H1 (cell line): Measurements from ENCODE around the gene RNF5. TPM values are rescaled to one million over a fixed set of nuclear protein-coding genes. Genes with fewer than 3 reads are reported as not detected.

Experiments used
- CTCF ChIA-PET: fragments of 300-600 bp; sonication (Branson Sonifier 250); formaldehyde crosslinking; loops from one replicate; lab custom pipeline; 2021; ENCODE audit not compliant: partially characterized antibody; lab: Charles Lee
- POLR2A ChIA-PET: fragments of 300-600 bp; sonication (Branson Sonifier 250); formaldehyde crosslinking; loops from one replicate; lab custom pipeline; 2021; ENCODE audit warnings: inconsistent platforms; ENCODE audit not compliant: partially characterized antibody; lab: Charles Lee
- DNase-seq, 2 experiments: peaks; one replicate each; pipeline versions ENCODE4 v3.0.0 to v3.0.0-alpha.2; 2010 to 2022; ENCODE audit warnings: low spot score in 2 of 2, low read depth in 1 of 2, mixed read lengths in 1 of 2
- FAIRE-seq: peaks from 2 replicates; lab custom pipeline; 2011; peaks lifted over from hg19 to GRCh38; lab: Jason Lieb, UNC
- H2AFZ ChIP-seq: 2 replicates; pipeline ENCODE4 v1.8.1; 2012; ENCODE audit warnings: low read length, inconsistent platforms
- H2AK5ac ChIP-seq: 2 replicates; pipeline ENCODE4 v1.6.1; 2013; ENCODE audit warnings: low read depth, low read length
- H2BK120ac ChIP-seq: replicated peaks from 2 replicates; pipeline ENCODE3; 2013; ENCODE audit warnings: low read depth, low read length, inconsistent platforms
- H2BK12ac ChIP-seq: 2 replicates; pipeline ENCODE4 v1.6.1; 2013; ENCODE audit warnings: low read depth, low read length
- H2BK15ac ChIP-seq: 2 replicates; pipeline ENCODE4 v1.6.1; 2013; ENCODE audit warnings: low read length
- H2BK20ac ChIP-seq: 2 replicates; pipeline ENCODE4 v1.6.1; 2013; ENCODE audit warnings: low read length
- H2BK5ac ChIP-seq: 2 replicates; pipeline ENCODE4 v1.6.1; 2013; ENCODE audit warnings: low read depth, low read length
- H3K14ac ChIP-seq: 2 replicates; pipeline ENCODE4 v1.6.1; 2013; ENCODE audit warnings: inconsistent platforms; ENCODE audit not compliant: insufficient read length
- H3K18ac ChIP-seq: 2 replicates; pipeline ENCODE4 v1.6.1; 2013; ENCODE audit warnings: low read length; ENCODE audit errors: extremely low read depth
- H3K23ac ChIP-seq: 2 replicates; pipeline ENCODE4 v1.6.1; 2013; ENCODE audit warnings: inconsistent platforms; ENCODE audit not compliant: insufficient read length
- H3K23me2 ChIP-seq: 2 replicates; pipeline ENCODE4 v1.6.1; 2013; ENCODE audit warnings: low read depth, low read length
- H3K27ac ChIP-seq: 2 replicates; pipeline ENCODE4 v1.6.1; 2011; ENCODE audit warnings: low read depth, low read length, inconsistent platforms
- H3K27me3 ChIP-seq, 4 experiments: replicated peaks in 1 of 4; 1 replicate in 1 of 4; 2 replicates in 3 of 4; pipeline versions ENCODE4 v1.6.1 to v1.8.1; 2011 to 2013; ENCODE audit warnings: low read length in 3 of 4, mild to moderate bottlenecking in 3 of 4, inconsistent platforms in 2 of 4, mixed read lengths in 2 of 4, moderate library complexity in 1 of 4; ENCODE audit not compliant: control insufficient read depth in 3 of 4, insufficient read depth in 3 of 4; ENCODE audit errors: extremely low read depth in 1 of 4
- H3K36me3 ChIP-seq, 4 experiments: 2 replicates each; pipeline versions ENCODE4 v1.6.1 to v1.8.1; 2011 to 2013; ENCODE audit warnings: mild to moderate bottlenecking in 4 of 4, low read length in 3 of 4, moderate library complexity in 2 of 4, control low read depth in 1 of 4, inconsistent platforms in 1 of 4; ENCODE audit not compliant: insufficient read depth in 4 of 4, control insufficient read depth in 2 of 4
- H3K4ac ChIP-seq: replicated peaks from 2 replicates; pipeline ENCODE3; 2013; ENCODE audit warnings: low read length, low read depth, mixed read lengths, inconsistent platforms; ENCODE audit not compliant: insufficient read length
- H3K4me1 ChIP-seq, 4 experiments: replicated peaks in 1 of 4; 1 replicate in 1 of 4; 2 replicates in 3 of 4; pipeline versions ENCODE4 v1.6.1 to v1.8.1; 2011 to 2013; ENCODE audit warnings: low read length in 3 of 4, inconsistent platforms in 2 of 4, mixed read lengths in 1 of 4; ENCODE audit not compliant: insufficient read depth in 4 of 4, control insufficient read depth in 3 of 4
- H3K4me2 ChIP-seq, 2 experiments: 2 replicates each; pipeline versions ENCODE4 v1.6.1 to v1.8.1; 2011 to 2013; ENCODE audit warnings: low read depth in 2 of 2, low read length in 2 of 2, control low read depth in 1 of 2, inconsistent platforms in 1 of 2, mild to moderate bottlenecking in 1 of 2; ENCODE audit not compliant: insufficient read depth in 1 of 2
- H3K4me3 ChIP-seq, 4 experiments: fragments of 200-600, 300-600 bp in 1 of 4; sonication (generic), shearing (Covaris generic), sonication (Bioruptor Twin) in 1 of 4; 2 replicates each; pipeline versions ENCODE4 v1.5.1 to v1.8.1; 2011 to 2016; ENCODE audit warnings: low read length in 4 of 4, low read depth in 3 of 4, control low read depth in 2 of 4, inconsistent platforms in 2 of 4, mild to moderate bottlenecking in 2 of 4, mixed read lengths in 1 of 4, moderate library complexity in 1 of 4; ENCODE audit not compliant: insufficient read depth in 2 of 4; ENCODE audit errors: extremely low read depth in 1 of 4
- H3K56ac ChIP-seq: replicated peaks from 2 replicates; pipeline ENCODE3; 2013; ENCODE audit warnings: low read depth, mild to moderate bottlenecking, mixed read lengths, low read length, inconsistent platforms; ENCODE audit not compliant: insufficient read length
- H3K79me1 ChIP-seq: 2 replicates; pipeline ENCODE4 v1.6.1; 2013; ENCODE audit warnings: low read depth, low read length, control low read depth
- H3K79me2 ChIP-seq, 2 experiments: 2 replicates each; pipeline versions ENCODE4 v1.6.1 to v1.8.1; 2012 to 2013; ENCODE audit warnings: low read length in 2 of 2, mild to moderate bottlenecking in 2 of 2, inconsistent platforms in 1 of 2; ENCODE audit not compliant: insufficient read depth in 2 of 2, control insufficient read depth in 1 of 2
- H3K9ac ChIP-seq, 4 experiments: replicated peaks in 1 of 4; 1 replicate in 1 of 4; 2 replicates in 3 of 4; pipeline versions ENCODE4 v1.6.1 to v1.8.1; 2011 to 2013; ENCODE audit warnings: low read depth in 3 of 4, low read length in 3 of 4, control low read depth in 2 of 4, mild to moderate bottlenecking in 2 of 4, moderate library complexity in 2 of 4, inconsistent platforms in 1 of 4; ENCODE audit errors: extremely low read depth in 1 of 4
- H3K9me3 ChIP-seq, 2 experiments: 2 replicates each; pipeline versions ENCODE4 v1.6.1 to v1.8.1; 2012 to 2013; ENCODE audit warnings: mild to moderate bottlenecking in 2 of 2, moderate library complexity in 2 of 2, control low read depth in 1 of 2, inconsistent platforms in 1 of 2, low read depth in 1 of 2, low read length in 1 of 2, mixed read lengths in 1 of 2; ENCODE audit not compliant: insufficient read depth in 2 of 2
- H4K20me1 ChIP-seq, 2 experiments: replicated peaks in 1 of 2; 2 replicates each; pipeline versions ENCODE3 to v1.8.1; 2011 to 2013; ENCODE audit warnings: inconsistent platforms in 2 of 2, low read length in 2 of 2, mild to moderate bottlenecking in 1 of 2; ENCODE audit not compliant: insufficient read depth in 2 of 2, control insufficient read depth in 1 of 2
- H4K5ac ChIP-seq: 2 replicates; pipeline ENCODE4 v1.6.1; 2013; ENCODE audit warnings: low read length, low read depth, mixed read lengths, inconsistent platforms; ENCODE audit not compliant: insufficient read length
- H4K8ac ChIP-seq: 2 replicates; pipeline ENCODE4 v1.8.0; 2013; ENCODE audit warnings: mild to moderate bottlenecking, moderate library complexity, low read length, inconsistent platforms; ENCODE audit not compliant: insufficient read depth; ENCODE audit errors: extremely low read depth
- H4K91ac ChIP-seq: replicated peaks from 2 replicates; pipeline ENCODE3; 2013; ENCODE audit warnings: low read length, mixed read lengths, inconsistent platforms; ENCODE audit not compliant: insufficient read length
- CTBP2 ChIP-seq: IDR thresholded peaks from 2 replicates; pipeline ENCODE4 v1.7.0; 2011; ENCODE audit warnings: borderline replicate concordance, mild to moderate bottlenecking, moderate library complexity, mixed read lengths, low read length; ENCODE audit not compliant: insufficient read depth, insufficient read length
- WGBS, 2 experiments: shearing (Covaris generic) in 1 of 2; methylation state at CpG; one replicate each; pipeline versions ENCODE4 v1.1.6 to v1.1.7; 2013 to 2015; ENCODE audit warnings: low lambda C conversion rate in 2 of 2, mixed read lengths in 2 of 2, inconsistent platforms in 1 of 2, low coverage in 1 of 2, missing lambda C conversion rate in 1 of 2; ENCODE audit not compliant: insufficient replicate concordance in 2 of 2, insufficient coverage in 1 of 2, insufficient read length in 1 of 2; ENCODE audit errors: extremely low coverage in 1 of 2, missing lambda C conversion rate in 1 of 2; 5-methylcytosine and 5-hydroxymethylcytosine counted together
- polyA plus RNA-seq, 7 experiments: library from polyadenylated mRNA; depleted of rRNA in 3 of 7; stranded (reverse) in 5 of 7; unstranded in 2 of 7; fragments of >200 nt in 5 of 7; fragments of 200-250 nt in 2 of 7; gene quantifications; 1 replicate in 5 of 7; 2 replicates in 1 of 7; 4 replicates in 1 of 7; pipeline versions ENCODE4 v1.2.1 to v1.2.3, GENCODE V29; 2011 to 2013; ENCODE audit warnings: missing spikeins in 2 of 7, mixed read lengths in 2 of 7
- total RNA-seq: library from RNA; stranded (reverse); fragmentation: NEBNext Ultra II Directional; extraction: Animal tissue kit (Norgen Biotek cat#: 25700); gene quantifications from 2 replicates; pipeline ENCODE4 v1.2.1, GENCODE V29; 2021

Gene RNF5
- total and polyA plus RNA-seq, 2 of the 8 experiments (the other 6 are each of a cell fraction or from before 2014, with no cell fraction given): 90.0 to 158 TPM

DNA sequence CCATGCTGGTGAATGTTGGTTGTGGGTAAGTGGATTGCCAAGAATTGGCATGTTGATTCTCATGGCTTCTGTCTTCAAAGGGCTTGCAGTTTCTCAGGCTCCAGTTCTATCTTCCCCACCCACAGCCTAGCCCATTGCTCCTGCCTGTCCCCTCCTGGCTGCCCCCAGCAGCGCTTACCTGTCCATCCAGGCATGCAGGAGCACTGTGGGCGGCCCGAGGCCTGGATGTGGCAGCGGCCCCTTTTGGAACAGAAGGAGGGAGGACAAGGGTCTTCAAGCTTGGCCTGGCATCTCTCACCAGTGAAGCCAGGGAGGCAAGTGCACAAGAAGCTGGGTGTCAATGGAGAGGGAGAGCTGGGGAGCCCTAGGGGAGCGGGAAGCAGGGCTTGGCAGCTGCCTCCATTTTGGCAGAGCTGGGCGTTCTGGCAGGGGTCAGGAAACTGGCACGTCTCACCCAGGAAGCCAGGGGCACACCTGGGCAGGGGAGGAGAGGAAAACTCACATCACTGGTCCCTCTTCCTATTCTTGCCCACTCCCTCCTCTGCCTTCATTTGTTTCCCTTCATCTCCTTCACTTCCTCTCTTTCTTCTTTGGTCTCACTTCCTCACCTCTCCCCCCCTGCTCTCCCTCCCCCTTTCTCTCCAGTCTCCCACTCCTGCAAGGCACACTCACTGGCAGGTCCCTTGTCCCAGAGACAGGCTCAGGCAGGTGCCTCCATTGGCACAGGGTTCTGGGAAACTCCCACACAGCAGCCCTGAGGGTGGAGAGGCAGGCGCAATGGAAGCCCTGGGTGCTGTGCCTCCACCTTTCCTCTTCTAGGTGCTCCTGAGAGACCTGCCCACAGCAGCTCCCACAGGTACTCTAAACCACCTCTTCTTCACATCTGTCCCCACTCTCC, 44.4 kb downstream of the RNF5 start:
- no peak overlapping the region; the same call in 1 of the 2 replicates for H4K8ac ChIP-seq
- no peak overlapping the region for H2BK120ac ChIP-seq
- H2AK5ac ChIP-seq: no peak overlapping the region
- H3K79me2 ChIP-seq: no peaks in the 10 kb centered on the region
- H3K56ac ChIP-seq: no peak overlapping the region
- H3K18ac ChIP-seq: no peak overlapping the region
- no peak overlapping the region for H4K91ac ChIP-seq
- H3K36me3 ChIP-seq: no peaks in the 10 kb centered on the region
- H3K23me2 ChIP-seq: no peaks in the 10 kb centered on the region
- H3K27me3 ChIP-seq: no peaks in the 10 kb centered on the region
- H4K20me1 ChIP-seq: no peaks in the 10 kb centered on the region
- no peaks in the 10 kb centered on the region for H3K9me3 ChIP-seq
- H3K4ac ChIP-seq: no peak overlapping the region
- peaks cover 0 to 9% (median under 1%) of the 10 kb centered on the region in 4 experiments; a peak in 1 of 7 replicates for H3K4me1 ChIP-seq
- ChIA-PET CTCF (interaction anchor here (0.7 to 1.1 kb wide), 2 partner anchors 138 to 259 kb away, joined by 3 read pairs; no protein-coding TSS in a partner anchor), POLR2A (no interaction called here)
- no peaks in the 10 kb centered on the region for H3K79me1 ChIP-seq
- H3K4me2 ChIP-seq: no peak overlapping the region
- FAIRE-seq: no peak
- no peak overlapping the region for H2AFZ ChIP-seq
- no peak overlapping the region for H3K23ac ChIP-seq
- no peak overlapping the region for H3K14ac ChIP-seq
- H2BK5ac ChIP-seq: peak overlapping the region; percentile 52; the same call in 1 of the 2 replicates
- WGBS, 2 experiments: 92% methylated on average over 8 of the region's 8 CpGs; no CpG with 5 or more reads in 1 of the 2 experiments
- H2BK20ac ChIP-seq: no peak overlapping the region
- no peak overlapping the region for H3K27ac ChIP-seq
- no peak overlapping the region for H2BK12ac ChIP-seq
- DNase-seq: no peak
- no peak overlapping the region for H2BK15ac ChIP-seq
- no peak overlapping the region for H3K4me3 ChIP-seq
- TF ChIP-seq CTBP2: no peak
- H4K5ac ChIP-seq: no peak overlapping the region
- H3K9ac ChIP-seq: no peak overlapping the region
